CD4-positive, alpha-beta memory T cell (primary cell): ENCODE data around the gene MSI2. TPM values are rescaled to one million over a fixed set of nuclear protein-coding genes. Genes with fewer than 3 reads are reported as not detected.

Source experiments
- CTCF ChIA-PET: fragments of 350-600 bp; sonication (Branson Sonifier 250); formaldehyde crosslinking; loops from one replicate; lab custom pipeline; 2021; ENCODE audit warnings: inconsistent platforms; ENCODE audit not compliant: partially characterized antibody; lab: Charles Lee
- POLR2A ChIA-PET: fragments of 350-600 bp; sonication (Branson Sonifier 250); formaldehyde crosslinking; loops from one replicate; lab custom pipeline; 2021; ENCODE audit not compliant: partially characterized antibody; lab: Charles Lee
- DNase-seq, 5 donors: peaks; one replicate each; pipeline versions ENCODE4 v3.0.0 to v3.0.0-alpha.2; 2020 to 2022; ENCODE audit warnings: mixed read lengths in 1 of 5
- H3K27ac ChIP-seq: one replicate; pipeline ENCODE4 v1.7.0; 2013; ENCODE audit warnings: low read depth, low read length
- H3K27me3 ChIP-seq: 2 replicates; pipeline ENCODE4 v1.7.0; 2013; ENCODE audit warnings: mild to moderate bottlenecking, low read length, moderate library complexity; ENCODE audit not compliant: insufficient read depth
- H3K36me3 ChIP-seq: 2 replicates; pipeline ENCODE4 v1.7.0; 2013; ENCODE audit warnings: mild to moderate bottlenecking, low read length, moderate library complexity; ENCODE audit not compliant: insufficient read depth
- H3K4me1 ChIP-seq: 2 replicates; pipeline ENCODE4 v1.7.0; 2013; ENCODE audit warnings: mild to moderate bottlenecking, low read length, moderate library complexity; ENCODE audit not compliant: insufficient read depth
- H3K4me3 ChIP-seq, 2 donors: one replicate each; pipeline ENCODE4 v1.7.0; 2013; ENCODE audit warnings: low read length in 2 of 2, mild to moderate bottlenecking in 1 of 2
- H3K9me3 ChIP-seq, 2 donors: one replicate each; pipeline ENCODE4 v1.7.0; 2013; ENCODE audit warnings: low read length in 2 of 2, control low read depth in 1 of 2; ENCODE audit not compliant: control insufficient read depth in 1 of 2
- H3K27ac Mint-ChIP-seq, 7 donors: one replicate each; pipeline ENCODE4 v1.8.0; 2020 to 2021; ENCODE audit warnings: mixed read lengths in 7 of 7, mild to moderate bottlenecking in 6 of 7, inconsistent platforms in 3 of 7, moderate library complexity in 3 of 7
- H3K27me3 Mint-ChIP-seq, 2 donors: one replicate each; pipeline ENCODE4 v1.8.0; 2020 to 2021; ENCODE audit warnings: mixed read lengths in 2 of 2
- H3K36me3 Mint-ChIP-seq, 2 donors: one replicate each; pipeline ENCODE4 v1.8.0; 2020 to 2021; ENCODE audit warnings: mixed read lengths in 2 of 2, inconsistent platforms in 1 of 2, mild to moderate bottlenecking in 1 of 2
- H3K4me1 Mint-ChIP-seq, 4 donors: one replicate each; pipeline ENCODE4 v1.8.0; 2020 to 2021; ENCODE audit warnings: mixed read lengths in 4 of 4, mild to moderate bottlenecking in 1 of 4
- H3K4me3 Mint-ChIP-seq, 8 donors: one replicate each; pipeline ENCODE4 v1.8.0; 2020 to 2021; ENCODE audit warnings: mixed read lengths in 8 of 8, mild to moderate bottlenecking in 7 of 8, moderate library complexity in 6 of 8, inconsistent platforms in 3 of 8
- H3K9me3 Mint-ChIP-seq, 8 donors: one replicate each; pipeline ENCODE4 v1.8.0; 2020 to 2021; ENCODE audit warnings: mixed read lengths in 8 of 8, mild to moderate bottlenecking in 5 of 8, inconsistent platforms in 3 of 8, moderate library complexity in 1 of 8
- intact Hi-C: fragments of 100-400 bp; cut with micrococcal nuclease; formaldehyde crosslinking; loops from one replicate; pipeline ENCODE4 v1.15.1; 2023
- polyA plus RNA-seq, 2 donors: library from polyadenylated mRNA; unstranded; fragments of 300-500 nt; fragmentation: Illumina TruSeq; gene quantifications; one replicate each; pipeline ENCODE4 v1.2.3, GENCODE V29; 2021
- total RNA-seq, 2 experiments: library from RNA; stranded (reverse); gene quantifications; one replicate each; pipeline ENCODE4 v1.2.3, GENCODE V29; 2021

Gene MSI2
- total and polyA plus RNA-seq, 4 experiments from 2014 or later, result 2.1 to 110 (median 55.3) TPM

DNA sequence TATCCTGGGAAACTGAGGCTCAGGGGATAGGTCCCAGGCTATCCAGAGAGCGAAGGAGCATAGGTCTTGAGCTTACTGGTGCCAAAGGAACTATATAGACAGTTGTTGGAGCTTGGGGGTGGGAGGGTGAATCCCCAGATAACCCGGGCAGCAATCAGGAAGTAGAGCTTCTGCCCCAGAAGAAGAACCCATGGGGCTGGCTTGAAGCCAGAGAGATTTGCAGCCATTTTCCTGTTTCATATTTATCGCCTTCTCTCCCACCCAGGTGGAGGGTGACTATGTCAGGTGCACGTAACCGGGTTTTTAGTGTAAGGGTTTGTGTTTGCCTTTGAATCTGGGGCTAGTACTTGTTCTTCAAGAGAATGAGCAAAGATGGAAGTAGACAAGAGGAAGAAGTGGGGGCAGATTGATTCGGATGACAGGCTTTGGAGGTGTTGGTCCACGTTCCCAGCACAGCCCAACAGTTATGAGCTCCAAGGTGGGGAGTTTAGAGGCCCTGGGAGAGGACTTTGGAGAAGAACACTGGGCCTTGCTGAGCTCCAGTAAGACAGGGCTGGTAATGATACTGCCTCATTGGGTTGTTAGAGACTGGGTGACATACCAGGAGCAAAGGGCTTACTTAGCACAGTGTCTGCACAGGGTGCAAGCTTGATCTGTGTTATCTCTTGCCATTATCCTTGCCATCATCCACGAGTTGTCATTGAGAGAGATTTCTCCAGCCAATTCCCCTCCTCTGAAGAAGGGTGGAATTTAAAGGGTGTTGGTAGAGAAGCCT is 343.1 kb downstream of the MSI2 start:
- intact Hi-C loops, result loop anchor here (1.0 to 5.0 kb wide), 3 partner anchors 141 to 342 kb away; partner anchors contain the start of gene MSI2
- Histone ChIP-seq H3K4me1 (peaks cover 71% of the 10 kb centered on the region), H3K27me3 (no peaks in the 10 kb centered on the region), H3K36me3 (no peaks in the 10 kb centered on the region), H3K27ac (peak overlapping the region; percentile 45), H3K4me3 (peak overlapping the region in 1 of 2 donors; percentile 1), H3K9me3 (no peaks in the 10 kb centered on the region)
- Mint-ChIP-seq H3K4me3 (peak overlapping the region in 7 of 8 donors; percentile 56 to 78 (median 72)), H3K27me3 (no peaks in the 10 kb centered on the region), H3K4me1 (peaks cover 52 to 79% (median 66%) of the 10 kb centered on the region in 4 donors), H3K36me3 (peaks cover 12 to 20% of the 10 kb centered on the region in 2 donors), H3K9me3 (peaks cover 0 to 9% (median 4%) of the 10 kb centered on the region in 8 donors), H3K27ac (peak overlapping the region; percentile 86 to 96 (median 89))
- ChIA-PET CTCF (interaction anchor here (1.2 to 10.3 kb wide), 12 partner anchors 10 to 356 kb away, joined by 3 to 217 read pairs (median 14); partner anchors contain the start of gene CCDC182), POLR2A (interaction anchor here (1.0 to 5.4 kb wide), 7 partner anchors 13 to 728 kb away, joined by 3 to 30 read pairs (median 6); partner anchors contain the start of gene SRSF1)
- DNase-seq, result peak; percentile 27 to 58 (median 32)

DNA sequence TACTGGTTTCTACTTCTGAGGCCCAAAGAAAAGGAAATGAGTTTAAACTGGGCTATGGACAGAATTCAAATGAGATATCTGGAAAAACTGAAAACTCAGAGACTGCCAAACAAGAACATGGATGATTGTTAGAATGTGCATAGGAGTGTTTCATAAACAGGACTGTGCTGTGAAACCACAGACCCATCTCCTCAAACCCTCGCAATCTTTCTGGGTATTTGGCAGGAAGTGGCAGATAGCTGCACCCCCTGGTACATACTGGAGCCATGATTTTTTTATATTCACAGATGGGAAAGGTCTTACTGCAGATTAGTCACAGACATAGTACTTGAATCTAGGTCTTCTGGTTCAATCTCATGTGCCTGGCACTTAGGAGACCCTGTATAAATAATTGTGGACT is 343.8 kb downstream of the MSI2 start:
- no peaks in the 10 kb centered on the region for H3K36me3 ChIP-seq
- no peaks in the 10 kb centered on the region for H3K27me3 ChIP-seq
- POLR2A ChIA-PET, result interaction anchor here (1.0 to 5.4 kb wide), 7 partner anchors 12 to 728 kb away, joined by 3 to 30 read pairs (median 4); partner anchors contain the start of gene SRSF1
- H3K9me3 ChIP-seq, result no peaks in the 10 kb centered on the region
- H3K9me3 Mint-ChIP-seq, result peaks cover 0 to 4% (median 2%) of the 10 kb centered on the region in 8 donors
- H3K4me3 ChIP-seq, result peak overlapping the region in 1 of 2 donors; percentile 1
- H3K27ac Mint-ChIP-seq, result peak overlapping the region; percentile 86 to 96 (median 89)
- peaks cover 9 to 14% of the 10 kb centered on the region in 2 donors for H3K36me3 Mint-ChIP-seq
- peaks cover 56 to 85% (median 72%) of the 10 kb centered on the region in 4 donors for H3K4me1 Mint-ChIP-seq
- peak; percentile 35 to 55 (median 50) for DNase-seq
- intact Hi-C loops, result loop anchor here (5.0 kb wide), 1 partner anchor 343 kb away; the partner anchor contains the start of gene MSI2
- H3K27ac ChIP-seq, result peak overlapping the region; percentile 45
- H3K27me3 Mint-ChIP-seq, result no peaks in the 10 kb centered on the region
- peak overlapping the region in 7 of 8 donors; percentile 45 to 78 (median 63) for H3K4me3 Mint-ChIP-seq
- peaks cover 77% of the 10 kb centered on the region for H3K4me1 ChIP-seq
- CTCF ChIA-PET, result interaction anchor here (1.2 to 10.3 kb wide), 7 partner anchors 10 to 356 kb away, joined by 3 to 217 read pairs (median 13); no protein-coding TSS in a partner anchor

DNA sequence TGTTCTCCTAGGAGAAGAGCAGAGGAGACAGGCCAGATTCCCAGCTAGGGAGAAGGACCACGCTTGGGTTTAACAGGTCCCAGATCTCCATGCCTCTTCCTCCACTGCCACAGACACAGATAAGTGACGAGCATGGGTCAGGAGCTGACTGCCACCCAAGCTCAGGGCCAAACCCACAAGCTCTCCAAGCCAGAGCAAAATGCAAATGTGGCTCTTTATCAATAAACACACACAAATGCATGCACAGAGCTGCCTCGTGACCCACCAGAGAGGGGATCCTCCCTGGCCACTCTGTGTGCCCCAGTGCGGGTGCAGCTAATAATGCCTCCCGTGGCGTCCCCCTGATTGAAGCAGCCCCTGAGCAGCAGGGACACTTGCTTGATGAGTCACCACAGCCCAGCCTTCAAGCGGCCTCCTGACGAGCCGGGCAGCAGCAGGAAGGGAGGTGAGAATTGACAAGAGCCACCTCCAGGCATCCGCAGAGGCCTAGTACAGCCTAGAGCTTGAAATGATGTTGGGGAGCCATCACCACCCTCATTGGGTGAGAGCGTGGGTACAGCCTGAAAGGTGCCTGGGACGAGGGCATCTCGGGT is 344.9 kb downstream of the MSI2 start:
- Mint-ChIP-seq H3K4me3 (peak overlapping the region in 5 of 8 donors; percentile 61 to 78 (median 72)), H3K4me1 (peaks cover 67 to 91% (median 83%) of the 10 kb centered on the region in 4 donors), H3K36me3 (peaks cover 6 to 11% of the 10 kb centered on the region in 2 donors), H3K27ac (peak overlapping the region in 6 of 7 donors; percentile 86 to 99 (median 88)), H3K27me3 (no peaks in the 10 kb centered on the region), H3K9me3 (no peaks in the 10 kb centered on the region)
- DNase-seq, result no peak
- H3K27me3 ChIP-seq, result no peaks in the 10 kb centered on the region
- peak overlapping the region; percentile 45 for H3K27ac ChIP-seq
- ChIA-PET CTCF (interaction anchor here (1.2 to 10.3 kb wide), 5 partner anchors 8 to 357 kb away, joined by 3 to 217 read pairs (median 13); no protein-coding TSS in a partner anchor), POLR2A (interaction anchor here (0.6 to 5.4 kb wide), 7 partner anchors 11 to 406 kb away, joined by 3 to 30 read pairs (median 3); partner anchors contain the start of gene SRSF1)
- no peaks in the 10 kb centered on the region for H3K36me3 ChIP-seq
- intact Hi-C loops, result loop anchor here (5.0 kb wide), 1 partner anchor 344 kb away; the partner anchor contains the start of gene MSI2
- peak overlapping the region in 1 of 2 donors; percentile 1 for H3K4me3 ChIP-seq
- no peaks in the 10 kb centered on the region for H3K9me3 ChIP-seq
- peaks cover 88% of the 10 kb centered on the region for H3K4me1 ChIP-seq

DNA sequence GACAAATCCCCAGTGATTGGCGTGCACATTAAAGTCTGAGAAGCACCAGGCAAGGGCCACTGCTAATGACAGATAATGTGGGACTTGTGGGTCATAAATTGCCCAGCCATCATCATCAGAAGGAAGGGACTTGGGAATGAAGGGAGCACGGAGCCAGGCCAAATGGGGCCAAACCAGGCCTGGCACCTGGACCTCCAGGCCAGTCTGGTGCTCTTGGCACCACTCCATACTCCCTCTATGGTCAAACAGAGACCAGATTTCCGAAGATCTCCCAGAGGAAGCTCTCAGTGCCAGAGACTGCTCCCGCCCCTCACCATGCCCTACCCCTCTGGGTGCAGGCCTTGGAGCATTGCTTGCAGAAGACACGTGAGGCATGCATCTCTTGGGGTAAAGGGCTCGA is 346.6 kb downstream of the MSI2 start:
- Mint-ChIP-seq H3K36me3 (peaks cover 0 to 8% of the 10 kb centered on the region in 2 donors), H3K27ac (peak overlapping the region in 6 of 7 donors; percentile 31 to 99 (median 78)), H3K9me3 (no peaks in the 10 kb centered on the region), H3K27me3 (no peaks in the 10 kb centered on the region), H3K4me1 (peaks cover 69 to 92% (median 83%) of the 10 kb centered on the region in 4 donors), H3K4me3 (peak overlapping the region in 2 of 8 donors; percentile 22 to 81)
- peaks cover 96% of the 10 kb centered on the region for H3K4me1 ChIP-seq
- H3K27me3 ChIP-seq, result no peaks in the 10 kb centered on the region
- H3K9me3 ChIP-seq, result no peaks in the 10 kb centered on the region
- H3K4me3 ChIP-seq, result no peak overlapping the region
- ChIA-PET CTCF (interaction anchor here (1.2 to 1.5 kb wide), 3 partner anchors 69 to 360 kb away, joined by 3 to 6 read pairs (median 4); no protein-coding TSS in a partner anchor), POLR2A (no interaction called here)
- DNase-seq, result no peak
- H3K36me3 ChIP-seq, result no peaks in the 10 kb centered on the region
- peak overlapping the region; percentile 69 for H3K27ac ChIP-seq
- intact Hi-C loops, result loop anchor here (5.0 kb wide), 1 partner anchor 346 kb away; the partner anchor contains the start of gene MSI2

DNA sequence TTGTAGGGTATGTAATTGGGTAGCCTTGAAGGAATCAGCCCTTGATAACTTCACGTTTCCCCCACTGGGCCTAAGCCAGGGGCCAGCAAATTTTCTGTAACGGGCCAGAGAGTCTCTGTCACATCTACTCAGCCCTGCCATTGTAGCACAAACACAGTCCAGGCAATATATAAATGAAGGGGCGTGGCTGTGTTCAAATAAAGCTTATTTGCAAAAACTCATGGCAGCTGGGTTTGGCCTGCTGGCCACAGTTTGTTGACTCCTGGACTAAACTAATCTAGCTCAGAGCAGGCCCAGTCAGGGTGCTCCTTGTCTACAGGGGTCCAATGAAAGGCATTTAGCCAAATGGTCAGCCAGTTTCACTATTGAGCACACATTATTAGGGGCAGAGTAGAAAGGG is 347.2 kb downstream of the MSI2 start:
- CTCF ChIA-PET, result interaction anchor here (1.2 to 1.5 kb wide), 3 partner anchors 69 to 360 kb away, joined by 3 to 6 read pairs (median 4); no protein-coding TSS in a partner anchor
- no peak overlapping the region for H3K4me3 ChIP-seq
- DNase-seq, result no peak
- Mint-ChIP-seq H3K4me1 (peaks cover 64 to 87% (median 77%) of the 10 kb centered on the region in 4 donors), H3K27ac (peak overlapping the region; percentile 86 to 99 (median 97)), H3K4me3 (peak overlapping the region in 7 of 8 donors; percentile 74 to 87 (median 82)), H3K9me3 (no peaks in the 10 kb centered on the region), H3K27me3 (no peaks in the 10 kb centered on the region), H3K36me3 (peaks cover 0 to 10% of the 10 kb centered on the region in 2 donors)
- H3K27me3 ChIP-seq, result no peaks in the 10 kb centered on the region
- H3K9me3 ChIP-seq, result no peaks in the 10 kb centered on the region
- peak overlapping the region; percentile 69 for H3K27ac ChIP-seq
- H3K36me3 ChIP-seq, result no peaks in the 10 kb centered on the region
- intact Hi-C loops, result loop anchor here (5.0 kb wide), 1 partner anchor 346 kb away; the partner anchor contains the start of gene MSI2
- peaks cover 89% of the 10 kb centered on the region for H3K4me1 ChIP-seq
- POLR2A ChIA-PET, result interaction anchor here (1.3 kb wide), 1 partner anchor 9 kb away, joined by 5 read pairs; no protein-coding TSS in a partner anchor

DNA sequence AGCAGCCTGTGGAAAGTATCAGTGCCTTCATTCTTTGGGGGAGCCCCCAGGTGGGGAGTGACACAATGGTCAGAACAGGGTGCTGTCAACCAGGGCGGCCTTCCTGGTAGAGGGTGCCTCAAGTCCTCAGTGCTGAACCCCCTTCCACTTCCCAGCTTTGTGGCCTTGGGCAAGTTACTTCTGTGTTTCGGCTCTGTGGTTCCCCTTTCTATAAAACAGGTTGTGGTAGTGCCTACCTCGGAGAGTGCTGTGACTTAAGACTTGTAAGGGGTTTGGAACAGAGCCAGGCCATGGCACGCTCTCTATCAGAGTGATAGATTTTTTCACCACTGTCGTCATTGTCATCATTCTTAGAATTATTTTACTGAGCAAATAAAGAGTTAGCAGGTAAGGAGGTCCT is 347.7 kb downstream of the MSI2 start:
- H3K27me3 Mint-ChIP-seq, result no peaks in the 10 kb centered on the region
- Histone ChIP-seq H3K27ac (peak overlapping the region; percentile 69), H3K9me3 (no peaks in the 10 kb centered on the region), H3K36me3 (no peaks in the 10 kb centered on the region), H3K4me1 (peaks cover 89% of the 10 kb centered on the region), H3K4me3 (no peak overlapping the region), H3K27me3 (no peaks in the 10 kb centered on the region)
- CTCF ChIA-PET, result interaction anchor here (1.2 to 2.7 kb wide), 3 partner anchors 67 to 144 kb away, joined by 3 to 21 read pairs (median 6); no protein-coding TSS in a partner anchor
- peaks cover 61 to 86% (median 74%) of the 10 kb centered on the region in 4 donors for H3K4me1 Mint-ChIP-seq
- peak; percentile 75 to 89 (median 83) for DNase-seq
- intact Hi-C loops, result loop anchor here (5.0 kb wide), 1 partner anchor 347 kb away; the partner anchor contains the start of gene MSI2
- POLR2A ChIA-PET, result interaction anchor here (0.6 to 1.3 kb wide), 3 partner anchors 9 to 626 kb away, joined by 3 to 5 read pairs (median 5); partner anchors contain the start of gene SCPEP1
- peak overlapping the region in 7 of 8 donors; percentile 74 to 87 (median 82) for H3K4me3 Mint-ChIP-seq
- H3K36me3 Mint-ChIP-seq, result peaks cover 0 to 11% of the 10 kb centered on the region in 2 donors
- H3K9me3 Mint-ChIP-seq, result no peaks in the 10 kb centered on the region
- peak overlapping the region; percentile 86 to 99 (median 97) for H3K27ac Mint-ChIP-seq
